ENCODE measurements around the gene LRP10.
"Not testable (repeated sequence)": the region's sequence is repeated elsewhere in the genome, so short reads cannot be mapped to it uniquely, and the experiment has no call there.

Gene LRP10

GRCh38 chr14:22871224-22872032, at the start of gene LRP10:
TSS of gene LRP10 (plus strand) at chr14:22871740. CDS start at chr14:22872304, 564 bp downstream.
- H3K4me3 ChIP-seq (ENCODE audit: low read depth, low read length), result peak within 1 kb of the TSS; percentile 80

GRCh38 chr14:22822016-22822570, 49.4 kb upstream of the LRP10 start:
- no peak for TF ChIP-seq CTCF (IDR thresholded peaks at IDR 0.05; ENCODE audit: low read depth, low read length, missing control alignments)
- H3K27me3 ChIP-seq (replicated peaks), result no peaks in the 10 kb centered on the region
- DNase-seq, result no peak
- peak overlapping the region; percentile 39 for H3K4me3 ChIP-seq (ENCODE audit: low read depth, low read length)
- in situ Hi-C loops (cut with HindIII; ENCODE audit: low pct_ligation_motif_present, low sequenced_read_pairs), result no loop called here
- no peak overlapping the region for H3K27ac ChIP-seq
- H3K36me3 ChIP-seq (replicated peaks), result no peaks in the 10 kb centered on the region

More at GRCh38 chr14:22871224-22872032, at the start of gene LRP10:
- DNase-seq, result peak; percentile 82
- no peaks in the 10 kb centered on the region for H3K27me3 ChIP-seq (replicated peaks)
- TF ChIP-seq CTCF (IDR thresholded peaks at IDR 0.05; ENCODE audit: low read depth, low read length, missing control alignments), result no peak
- H3K36me3 ChIP-seq (replicated peaks), result peaks cover 31% of the 10 kb centered on the region
- in situ Hi-C loops (cut with HindIII; ENCODE audit: low pct_ligation_motif_present, low sequenced_read_pairs), result no loop called here
- peak within 1 kb of the TSS; percentile 81 for H3K27ac ChIP-seq

GRCh38 chr14:22822571-22823098, 48.9 kb upstream of the LRP10 start:
- TF ChIP-seq CTCF (IDR thresholded peaks at IDR 0.05; ENCODE audit: low read depth, low read length, missing control alignments), result peak; percentile 92
- Histone ChIP-seq H3K27ac (peak overlapping the region; percentile 17), H3K4me3 (ENCODE audit: low read depth, low read length) (peak overlapping the region; percentile 39), H3K36me3 (replicated peaks) (no peaks in the 10 kb centered on the region), H3K27me3 (replicated peaks) (no peaks in the 10 kb centered on the region)
- in situ Hi-C loops (cut with HindIII; ENCODE audit: low pct_ligation_motif_present, low sequenced_read_pairs), result no loop called here
- peak; percentile 71 for DNase-seq

GRCh38 chr14:22824711-22825359, 46.7 kb upstream of the LRP10 start:
- Histone ChIP-seq H3K27me3 (replicated peaks) (no peaks in the 10 kb centered on the region), H3K27ac (peak overlapping the region; percentile 66), H3K36me3 (replicated peaks) (no peaks in the 10 kb centered on the region), H3K4me3 (ENCODE audit: low read depth, low read length) (no peak overlapping the region)
- in situ Hi-C loops (cut with HindIII; ENCODE audit: low pct_ligation_motif_present, low sequenced_read_pairs), result no loop called here
- DNase-seq, result peak; percentile 93
- TF ChIP-seq CTCF (IDR thresholded peaks at IDR 0.05; ENCODE audit: low read depth, low read length, missing control alignments), result no peak

GRCh38 chr14:22829076-22829660, 42.4 kb upstream of the LRP10 start:
- H3K36me3 ChIP-seq (replicated peaks); in situ Hi-C loops (cut with HindIII; ENCODE audit: low pct_ligation_motif_present, low sequenced_read_pairs); DNase-seq; H3K27me3 ChIP-seq (replicated peaks): not testable (repeated sequence)
- peak overlapping the region; percentile 93 for H3K4me3 ChIP-seq (ENCODE audit: low read depth, low read length)
- peak overlapping the region; percentile 25 for H3K27ac ChIP-seq
